Measurements from ENCODE around the gene GCM1. TPM values are rescaled to one million over a fixed set of nuclear protein-coding genes. Genes with fewer than 3 reads are reported as not detected.

Gene GCM1
- total RNA-seq, 1 experiment from 2014 or later, result 0.24 TPM

GRCh38 chr6:53107091-53107490 is 41.5 kb downstream of the GCM1 start:
- DNase-seq (ENCODE audit: low spot score), result no peak
- peaks cover under 1% of the 10 kb centered on the region for H3K36me3 ChIP-seq (ENCODE audit: insufficient read depth, low read length, poor library complexity, severe bottlenecking)
- H3K9me3 ChIP-seq (ENCODE audit: low read depth, low read length, poor library complexity, severe bottlenecking), result no peaks in the 10 kb centered on the region
- H3K27me3 ChIP-seq (replicated peaks; ENCODE audit: insufficient read depth, low read depth, low read length, poor library complexity), result no peaks in the 10 kb centered on the region
- no peak overlapping the region for H3K4me3 ChIP-seq (ENCODE audit: low read depth, low read length, poor library complexity, severe bottlenecking)
- ChIA-PET CTCF (no interaction called here), POLR2A (ENCODE audit: low non-redundant PET) (no interaction called here)
- H3K27ac ChIP-seq (ENCODE audit: low read depth, low read length, poor library complexity, severe bottlenecking), result no peak overlapping the region
- BruUV-seq (replicated peaks), result no TSS peak
- H3K4me1 ChIP-seq (ENCODE audit: insufficient read depth, low read length, poor library complexity, severe bottlenecking), result no peaks in the 10 kb centered on the region
- intact Hi-C loops (cut with micrococcal nuclease; ENCODE audit: unreplicated experiment), result loop anchor here (10.0 kb wide), 1 partner anchor 378 kb away; no protein-coding TSS in a partner anchor
- TF ChIP-seq CTCF (conservative IDR thresholded peaks at IDR 0.05; ENCODE audit: low read depth, low read length) (no peak), EZH2 (IDR thresholded peaks at IDR 0.05; ENCODE audit: borderline replicate concordance, low read depth, low read length, poor library complexity, severe bottlenecking) (no peak)

- ChIA-PET CTCF (no interaction called here), POLR2A (ENCODE audit: low non-redundant PET) (no interaction called here)
- no peak for TF ChIP-seq EZH2 (IDR thresholded peaks at IDR 0.05; ENCODE audit: borderline replicate concordance, low read depth, low read length, poor library complexity, severe bottlenecking)
- TF ChIP-seq CTCF (conservative IDR thresholded peaks at IDR 0.05; ENCODE audit: low read depth, low read length), result no peak
- intact Hi-C loops (cut with micrococcal nuclease; ENCODE audit: unreplicated experiment), result loop anchor here (10.0 kb wide), 1 partner anchor 380 kb away; no protein-coding TSS in a partner anchor
- H3K9me3 ChIP-seq (ENCODE audit: low read depth, low read length, poor library complexity, severe bottlenecking), result no peaks in the 10 kb centered on the region
- no peaks in the 10 kb centered on the region for H3K4me1 ChIP-seq (ENCODE audit: insufficient read depth, low read length, poor library complexity, severe bottlenecking)
- no peak overlapping the region for H3K4me3 ChIP-seq (ENCODE audit: low read depth, low read length, poor library complexity, severe bottlenecking)
- H3K27me3 ChIP-seq (replicated peaks; ENCODE audit: insufficient read depth, low read depth, low read length, poor library complexity), result no peaks in the 10 kb centered on the region
- no TSS peak for BruUV-seq (replicated peaks)
- no peak for DNase-seq (ENCODE audit: low spot score)
- peaks cover 7% of the 10 kb centered on the region for H3K36me3 ChIP-seq (ENCODE audit: insufficient read depth, low read length, poor library complexity, severe bottlenecking)
- no peak overlapping the region for H3K27ac ChIP-seq (ENCODE audit: low read depth, low read length, poor library complexity, severe bottlenecking)
Observed at GRCh38 chr6:53104916-53105315, 43.7 kb downstream of the GCM1 start.

- POLR2A ChIA-PET (ENCODE audit: low non-redundant PET), result no interaction called here
Observed at GRCh38 chr6:53103993-53104675, 44.5 kb downstream of the GCM1 start.

More at GRCh38 chr6:53103993-53104675, 44.5 kb downstream of the GCM1 start:
- no peak overlapping the region for H3K4me3 ChIP-seq (ENCODE audit: low read depth, low read length, poor library complexity, severe bottlenecking)
- DNase-seq (ENCODE audit: low spot score), result peak; percentile 25
- CTCF ChIA-PET, result no interaction called here
- H3K4me1 ChIP-seq (ENCODE audit: insufficient read depth, low read length, poor library complexity, severe bottlenecking), result no peaks in the 10 kb centered on the region
- no peak for TF ChIP-seq EZH2 (IDR thresholded peaks at IDR 0.05; ENCODE audit: borderline replicate concordance, low read depth, low read length, poor library complexity, severe bottlenecking)
- 0 out of 2 replicates have a peak, but pooled peaks have one; percentile 21 for TF ChIP-seq CTCF (conservative IDR thresholded peaks at IDR 0.05; ENCODE audit: low read depth, low read length)
- H3K27me3 ChIP-seq (replicated peaks; ENCODE audit: insufficient read depth, low read depth, low read length, poor library complexity), result no peaks in the 10 kb centered on the region
- no peak overlapping the region for H3K27ac ChIP-seq (ENCODE audit: low read depth, low read length, poor library complexity, severe bottlenecking)
- H3K36me3 ChIP-seq (ENCODE audit: insufficient read depth, low read length, poor library complexity, severe bottlenecking), result peaks cover 7% of the 10 kb centered on the region
- BruUV-seq (replicated peaks), result no TSS peak
- intact Hi-C loops (cut with micrococcal nuclease; ENCODE audit: unreplicated experiment), result loop anchor here (10.0 kb wide), 1 partner anchor 381 kb away; no protein-coding TSS in a partner anchor
- H3K9me3 ChIP-seq (ENCODE audit: low read depth, low read length, poor library complexity, severe bottlenecking), result no peaks in the 10 kb centered on the region
